Right lobe of liver (tissue), 4 donors: ENCODE measurements around the gene CDH4.

Source experiments
- CTCF ChIP-seq, 4 donors: fragments of 200-600 bp in 3 of 4; fragments of 450-650 bp in 1 of 4; IDR thresholded peaks; one replicate each; pipeline versions ENCODE4 v1.5.1 to v1.8.0; 2016 to 2022; ENCODE audit warnings: antibody characterized with exemption in 4 of 4, mild to moderate bottlenecking in 2 of 4
- POLR2A ChIP-seq: fragments of 450-650 bp; IDR thresholded peaks from one replicate; pipeline ENCODE4 v1.6.1; 2017; ENCODE audit warnings: antibody characterized with exemption, mild to moderate bottlenecking
- donor health status: DM: no; HTN: no; CAD: no.
- donor health status: DM: no; HTN: no; CAD: no.
- donor health status: DM: no; HTN: yes; CAD: no.

GRCh38 chr20:61936701-61937131, 684.7 kb downstream of the CDH4 start:
- TF ChIP-seq CTCF (IDR thresholded peaks at IDR 0.05) (no peak), POLR2A (no peak)
